ENCODE results near the gene F11R.
A peak's percentile ranks its signal among the peaks of the same experiment; 100 is the strongest.

Gene F11R

DNA sequence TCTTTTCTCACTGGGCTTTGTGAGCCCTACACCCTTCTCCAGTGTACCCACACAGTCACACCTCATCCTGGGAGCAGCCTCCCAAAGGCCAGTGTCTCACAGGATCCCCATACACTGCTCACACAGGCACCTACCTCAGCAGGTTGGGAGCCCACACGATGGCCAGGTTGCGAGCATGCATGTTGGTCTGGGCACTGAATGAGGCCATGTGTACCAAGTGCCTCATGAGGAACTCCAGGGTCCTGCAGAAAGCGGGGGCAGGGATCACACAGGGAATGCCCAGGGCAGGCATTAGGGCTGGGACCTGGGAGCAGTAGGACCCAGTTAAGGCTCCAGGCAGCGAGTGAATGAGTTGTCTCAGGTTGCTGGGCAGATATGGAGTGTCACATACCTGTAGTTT, 33.3 kb upstream of the F11R start:
- H3K36me3 ChIP-seq (ENCODE audit: insufficient read depth, low read length), result no peaks in the 10 kb centered on the region
- H3K27me3 ChIP-seq (ENCODE audit: insufficient read depth, low read length), result no peaks in the 10 kb centered on the region
- peaks cover 3% of the 10 kb centered on the region for H3K4me1 ChIP-seq (ENCODE audit: control insufficient read depth, insufficient read depth, low read length, unreplicated experiment)
- no peak overlapping the region for H3K4me3 ChIP-seq (ENCODE audit: low read depth, low read length)
- H3K79me2 ChIP-seq (ENCODE audit: control insufficient read depth, insufficient read depth, low read length, unreplicated experiment), result no peaks in the 10 kb centered on the region
- no peak overlapping the region for H3K27ac ChIP-seq (ENCODE audit: low read depth, low read length)
- no peak overlapping the region for H2AFZ ChIP-seq (ENCODE audit: low read length, unreplicated experiment)

DNA sequence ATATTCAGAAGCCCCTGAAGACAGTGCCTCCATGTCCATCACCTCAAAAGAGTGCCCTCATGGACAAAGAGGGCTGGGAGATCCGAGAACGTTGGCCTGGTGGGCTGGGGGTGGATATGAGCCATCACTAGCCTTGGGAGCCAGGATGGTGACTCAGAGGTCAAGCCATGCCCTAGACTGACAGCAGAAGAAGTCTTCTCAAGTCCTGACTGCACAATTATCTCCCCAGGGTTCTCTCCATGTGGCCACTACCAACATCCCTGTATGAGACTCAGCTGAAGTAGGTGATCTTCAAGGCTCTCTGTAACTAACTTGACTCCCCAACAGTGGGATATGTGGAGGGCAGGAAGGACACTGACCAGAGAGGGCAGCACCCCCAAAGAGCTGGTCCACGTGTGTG, 31.9 kb upstream of the F11R start:
- Histone ChIP-seq H3K36me3 (ENCODE audit: insufficient read depth, low read length) (no peaks in the 10 kb centered on the region), H3K4me1 (ENCODE audit: control insufficient read depth, insufficient read depth, low read length, unreplicated experiment) (peaks cover 3% of the 10 kb centered on the region), H2AFZ (ENCODE audit: low read length, unreplicated experiment) (no peak overlapping the region), H3K79me2 (ENCODE audit: control insufficient read depth, insufficient read depth, low read length, unreplicated experiment) (no peaks in the 10 kb centered on the region), H3K27ac (ENCODE audit: low read depth, low read length) (no peak overlapping the region), H3K4me3 (ENCODE audit: low read depth, low read length) (no peak overlapping the region), H3K27me3 (ENCODE audit: insufficient read depth, low read length) (no peaks in the 10 kb centered on the region)

- no peaks in the 10 kb centered on the region for H3K27me3 ChIP-seq (ENCODE audit: insufficient read depth, low read length)
- H3K36me3 ChIP-seq (ENCODE audit: insufficient read depth, low read length), result no peaks in the 10 kb centered on the region
- no peak overlapping the region for H3K4me3 ChIP-seq (ENCODE audit: low read depth, low read length)
- H3K79me2 ChIP-seq (ENCODE audit: control insufficient read depth, insufficient read depth, low read length, unreplicated experiment), result no peaks in the 10 kb centered on the region
- H2AFZ ChIP-seq (ENCODE audit: low read length, unreplicated experiment), result no peak overlapping the region
- no peak overlapping the region for H3K27ac ChIP-seq (ENCODE audit: low read depth, low read length)
- H3K4me1 ChIP-seq (ENCODE audit: control insufficient read depth, insufficient read depth, low read length, unreplicated experiment), result peaks cover 8% of the 10 kb centered on the region
These were observed 30.3 kb upstream of the F11R start for GRCh38 chr1:161051219-161051618.

GRCh38 chr1:161048949-161049722, 28.2 kb upstream of the F11R start:
- Histone ChIP-seq H3K4me1 (ENCODE audit: control insufficient read depth, insufficient read depth, low read length, unreplicated experiment) (peaks cover 11% of the 10 kb centered on the region), H3K4me3 (ENCODE audit: low read depth, low read length) (no peak overlapping the region), H2AFZ (ENCODE audit: low read length, unreplicated experiment) (no peak overlapping the region), H3K36me3 (ENCODE audit: insufficient read depth, low read length) (no peaks in the 10 kb centered on the region), H3K27ac (ENCODE audit: low read depth, low read length) (no peak overlapping the region), H3K27me3 (ENCODE audit: insufficient read depth, low read length) (no peaks in the 10 kb centered on the region), H3K79me2 (ENCODE audit: control insufficient read depth, insufficient read depth, low read length, unreplicated experiment) (peaks cover 6% of the 10 kb centered on the region)

- Histone ChIP-seq H3K27ac (ENCODE audit: low read depth, low read length) (no peak overlapping the region), H2AFZ (ENCODE audit: low read length, unreplicated experiment) (no peak overlapping the region), H3K36me3 (ENCODE audit: insufficient read depth, low read length) (no peaks in the 10 kb centered on the region), H3K79me2 (ENCODE audit: control insufficient read depth, insufficient read depth, low read length, unreplicated experiment) (peaks cover 15% of the 10 kb centered on the region), H3K27me3 (ENCODE audit: insufficient read depth, low read length) (no peaks in the 10 kb centered on the region), H3K4me3 (ENCODE audit: low read depth, low read length) (no peak overlapping the region), H3K4me1 (ENCODE audit: control insufficient read depth, insufficient read depth, low read length, unreplicated experiment) (peaks cover 11% of the 10 kb centered on the region)
These were observed 26.8 kb upstream of the F11R start for GRCh38 chr1:161047436-161048420.

- H3K36me3 ChIP-seq (ENCODE audit: insufficient read depth, low read length), result no peaks in the 10 kb centered on the region; the same call in 1 of the 2 replicates
- H2AFZ ChIP-seq (ENCODE audit: low read length, unreplicated experiment), result peak overlapping the region; percentile 59
- H3K4me3 ChIP-seq (ENCODE audit: low read depth, low read length), result peak overlapping the region; percentile 90
- peak overlapping the region; percentile 90; the same call in 1 of the 2 replicates for H3K27ac ChIP-seq (ENCODE audit: low read depth, low read length)
- H3K79me2 ChIP-seq (ENCODE audit: control insufficient read depth, insufficient read depth, low read length, unreplicated experiment), result peaks cover 19% of the 10 kb centered on the region
- H3K4me1 ChIP-seq (ENCODE audit: control insufficient read depth, insufficient read depth, low read length, unreplicated experiment), result peaks cover 10% of the 10 kb centered on the region
- no peaks in the 10 kb centered on the region for H3K27me3 ChIP-seq (ENCODE audit: insufficient read depth, low read length)
These were observed 25.8 kb upstream of the F11R start for GRCh38 chr1:161046605-161047228.

GRCh38 chr1:161045736-161046604, 25.0 kb upstream of the F11R start, which contains the start of gene USF1:
Gene USF1 (minus strand): TSS chr1:161045977. CDS start chr1:161043275, 2,702 bp downstream.
- Histone ChIP-seq H3K4me1 (ENCODE audit: control insufficient read depth, insufficient read depth, low read length, unreplicated experiment) (peaks cover 10% of the 10 kb centered on the region), H3K27ac (ENCODE audit: low read depth, low read length) (peak within 1 kb of the TSS; percentile 90), H3K4me3 (ENCODE audit: low read depth, low read length) (peak within 1 kb of the TSS; percentile 90), H3K27me3 (ENCODE audit: insufficient read depth, low read length) (no peaks in the 10 kb centered on the region), H3K79me2 (ENCODE audit: control insufficient read depth, insufficient read depth, low read length, unreplicated experiment) (peaks cover 19% of the 10 kb centered on the region), H3K36me3 (ENCODE audit: insufficient read depth, low read length) (no peaks in the 10 kb centered on the region; the same call in 1 of the 2 replicates), H2AFZ (ENCODE audit: low read length, unreplicated experiment) (peak within 1 kb of the TSS; percentile 59)

- Histone ChIP-seq H3K27me3 (ENCODE audit: insufficient read depth, low read length) (no peaks in the 10 kb centered on the region), H2AFZ (ENCODE audit: low read length, unreplicated experiment) (peak overlapping the region; percentile 17), H3K4me1 (ENCODE audit: control insufficient read depth, insufficient read depth, low read length, unreplicated experiment) (peaks cover 10% of the 10 kb centered on the region), H3K4me3 (ENCODE audit: low read depth, low read length) (peak overlapping the region; percentile 90), H3K79me2 (ENCODE audit: control insufficient read depth, insufficient read depth, low read length, unreplicated experiment) (peaks cover 19% of the 10 kb centered on the region), H3K36me3 (ENCODE audit: insufficient read depth, low read length) (peaks cover 5% of the 10 kb centered on the region; the same call in 1 of the 2 replicates), H3K27ac (ENCODE audit: low read depth, low read length) (peak overlapping the region; percentile 90)
These were observed 24.2 kb upstream of the F11R start for GRCh38 chr1:161044908-161045735.

DNA sequence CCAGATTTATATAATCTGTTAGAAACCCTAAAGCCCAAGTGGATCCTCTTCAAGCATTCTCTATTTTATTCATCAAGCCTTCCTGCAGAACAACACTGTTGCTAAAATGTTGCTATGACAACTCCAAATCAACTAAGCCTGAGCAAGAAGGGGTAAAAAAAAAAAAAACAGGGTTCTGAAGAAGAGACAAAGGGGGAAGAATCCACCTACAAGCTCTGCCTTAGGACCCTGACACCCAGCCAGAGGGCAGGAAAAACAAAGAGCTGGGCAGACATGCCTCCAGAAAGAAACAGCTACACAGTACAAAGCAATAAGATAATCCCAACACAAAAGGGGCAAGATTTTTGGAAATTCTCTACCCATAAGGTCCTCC, 23.6 kb upstream of the F11R start:
- Histone ChIP-seq H3K4me3 (ENCODE audit: low read depth, low read length) (peak overlapping the region; percentile 90), H3K36me3 (ENCODE audit: insufficient read depth, low read length) (peaks cover 5% of the 10 kb centered on the region; the same call in 1 of the 2 replicates), H2AFZ (ENCODE audit: low read length, unreplicated experiment) (peak overlapping the region; percentile 17), H3K4me1 (ENCODE audit: control insufficient read depth, insufficient read depth, low read length, unreplicated experiment) (peaks cover 10% of the 10 kb centered on the region), H3K27ac (ENCODE audit: low read depth, low read length) (peak overlapping the region; percentile 90), H3K79me2 (ENCODE audit: control insufficient read depth, insufficient read depth, low read length, unreplicated experiment) (peaks cover 19% of the 10 kb centered on the region), H3K27me3 (ENCODE audit: insufficient read depth, low read length) (no peaks in the 10 kb centered on the region)
